GM12865 (cell line): ENCODE measurements around the gene DIP2C.
A peak's percentile ranks its signal among the peaks of the same experiment; 100 is the strongest.
"Not testable (repeated sequence)": the region's sequence is repeated elsewhere in the genome, so short reads cannot be mapped to it uniquely, and the experiment has no call there.

Source experiments
- DNase-seq: peaks from one replicate; pipeline ENCODE4 v3.0.0; 2010; ENCODE audit warnings: low read depth
- H3K4me3 ChIP-seq: 2 replicates; pipeline ENCODE4 v1.5.1; 2011; ENCODE audit warnings: mild to moderate bottlenecking, low read depth, low read length, control low read depth
- CTCF ChIP-seq: IDR thresholded peaks from 2 replicates; pipeline ENCODE4 v1.5.1; 2011; ENCODE audit warnings: low read length, control low read depth, low read depth, inconsistent platforms; ENCODE audit not compliant: insufficient read depth; ENCODE audit errors: missing control alignments

DIP2C gene

GRCh38 chr10:326350-326749 is 363.1 kb downstream of the DIP2C start:
- no peak for TF ChIP-seq CTCF
- DNase-seq: no peak
- H3K4me3 ChIP-seq: no peak overlapping the region

- DNase-seq: no peak
- no peak overlapping the region for H3K4me3 ChIP-seq
- no peak for TF ChIP-seq CTCF
Measured at GRCh38 chr10:325282-325681, 364.2 kb downstream of the DIP2C start.

- DNase-seq: no peak
- H3K4me3 ChIP-seq: no peak overlapping the region
- TF ChIP-seq CTCF: no peak
Measured at GRCh38 chr10:324593-324992, 364.9 kb downstream of the DIP2C start.

- no peak overlapping the region for H3K4me3 ChIP-seq
- peak; percentile 73 for DNase-seq
- TF ChIP-seq CTCF: no peak
Measured at GRCh38 chr10:323651-324293, 365.7 kb downstream of the DIP2C start.

GRCh38 chr10:323046-323445 is 366.4 kb downstream of the DIP2C start:
- not testable (repeated sequence) for DNase-seq, H3K4me3 ChIP-seq

GRCh38 chr10:320771-321170 is 368.7 kb downstream of the DIP2C start:
- no peak for TF ChIP-seq CTCF
- no peak overlapping the region for H3K4me3 ChIP-seq
- DNase-seq: no peak

- no peak for DNase-seq
- TF ChIP-seq CTCF: no peak
- no peak overlapping the region for H3K4me3 ChIP-seq
Measured at GRCh38 chr10:317926-318325, 371.5 kb downstream of the DIP2C start.
